MM.1S (cell line): ENCODE results near the gene SCAPER.

ENCODE experiments used
- DNase-seq: peaks from one replicate; pipeline ENCODE4 v3.0.0-alpha.2; 2015
- H2AFZ ChIP-seq: fragments of 300-600 bp; sonication (generic); 2 replicates; pipeline ENCODE4 v1.6.0; 2016; ENCODE audit warnings: antibody characterized with exemption, low read length
- H3F3A ChIP-seq: fragments of 300-600 bp; sonication (generic); 2 replicates; pipeline ENCODE4 v1.6.1; 2016; ENCODE audit warnings: mild to moderate bottlenecking, antibody characterized with exemption, low read length, moderate library complexity, mixed read lengths; ENCODE audit not compliant: insufficient read depth
- H3K27ac ChIP-seq: fragments of 300-600 bp; sonication (generic); 2 replicates; pipeline ENCODE4 v1.5.1; 2016; ENCODE audit warnings: mild to moderate bottlenecking, low read length
- H3K27me3 ChIP-seq: fragments of 300-600 bp; sonication (generic); replicated peaks from 2 replicates; pipeline ENCODE4 v1.6.0; 2016; ENCODE audit warnings: low read length; ENCODE audit not compliant: insufficient read depth
- H3K36me3 ChIP-seq: fragments of 300-600 bp; sonication (generic); replicated peaks from 2 replicates; pipeline ENCODE4 v1.6.1; 2016; ENCODE audit warnings: mild to moderate bottlenecking, low read length, mixed read lengths; ENCODE audit not compliant: insufficient read depth
- H3K4me1 ChIP-seq: fragments of 300-600 bp; sonication (generic); 2 replicates; pipeline ENCODE4 v1.6.1; 2016; ENCODE audit warnings: low read length, mixed read lengths
- H3K4me2 ChIP-seq: fragments of 300-600 bp; sonication (generic); 2 replicates; pipeline ENCODE4 v1.6.0; 2016; ENCODE audit warnings: low read depth, low read length
- H3K4me3 ChIP-seq: fragments of 300-600 bp; sonication (generic); 2 replicates; pipeline ENCODE4 v1.5.1; 2016; ENCODE audit warnings: low read length, mixed read lengths
- H3K79me2 ChIP-seq: fragments of 300-600 bp; sonication (generic); 2 replicates; pipeline ENCODE4 v1.6.1; 2016; ENCODE audit warnings: mixed run types, low read length, mixed read lengths
- H3K9ac ChIP-seq: fragments of 300-600 bp; sonication (generic); 2 replicates; pipeline ENCODE4 v1.6.1; 2016; ENCODE audit warnings: low read length, mixed read lengths
- H3K9me2 ChIP-seq: fragments of 300-600 bp; sonication (generic); replicated peaks from 2 replicates; pipeline ENCODE4 v1.6.1; 2016; ENCODE audit warnings: mild to moderate bottlenecking, low read length, mixed read lengths; ENCODE audit not compliant: insufficient read depth
- H3K9me3 ChIP-seq: fragments of 300-600 bp; sonication (generic); replicated peaks from 2 replicates; pipeline ENCODE4 v1.6.1; 2016; ENCODE audit warnings: mild to moderate bottlenecking, low read length, mixed read lengths; ENCODE audit not compliant: insufficient read depth
- H4K20me1 ChIP-seq: fragments of 300-600 bp; sonication (generic); 2 replicates; pipeline ENCODE4 v1.6.1; 2016; ENCODE audit warnings: mild to moderate bottlenecking, low read length, moderate library complexity, mixed read lengths; ENCODE audit not compliant: insufficient read depth
- EZH2 ChIP-seq: fragments of 300-600 bp; sonication (generic); optimal IDR thresholded peaks from 2 replicates; pipeline ENCODE3; 2017; ENCODE audit warnings: low read depth, mild to moderate bottlenecking, antibody characterized with exemption, low read length, mixed read lengths
- EZH2phosphoT487 ChIP-seq: fragments of 300-600 bp; sonication (generic); IDR thresholded peaks from 2 replicates; pipeline ENCODE4 v1.6.1; 2018; ENCODE audit warnings: antibody characterized with exemption, low read length
- TF ChIP-seq, protein P1 (sequence below): fragments of 300-600 bp; sonication (generic); IDR thresholded peaks from 2 replicates; pipeline ENCODE4 v1.5.1; 2016; ENCODE audit warnings: antibody characterized with exemption, low read length, mixed read lengths

Gene SCAPER

DNA sequence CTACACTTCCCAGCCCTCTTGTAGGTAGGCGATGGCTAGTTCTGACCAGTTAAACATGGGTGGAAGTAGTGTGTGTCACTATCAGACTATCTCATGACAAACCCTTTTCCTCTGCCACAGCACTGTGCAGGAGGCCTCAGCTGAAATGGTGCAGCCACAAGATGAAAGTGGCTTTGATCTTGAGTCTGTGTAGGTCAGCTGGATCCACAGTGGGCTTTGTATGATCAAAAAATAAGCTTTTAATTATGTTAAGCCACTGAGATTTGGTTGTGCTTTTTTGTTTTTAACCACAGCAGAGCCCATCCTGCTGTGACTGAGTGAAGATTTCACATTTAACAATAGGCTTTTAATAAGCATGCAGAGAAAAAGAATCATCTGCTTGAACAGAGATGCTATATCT is 46.1 kb upstream of the SCAPER start:
- TF ChIP-seq, protein P1, sequence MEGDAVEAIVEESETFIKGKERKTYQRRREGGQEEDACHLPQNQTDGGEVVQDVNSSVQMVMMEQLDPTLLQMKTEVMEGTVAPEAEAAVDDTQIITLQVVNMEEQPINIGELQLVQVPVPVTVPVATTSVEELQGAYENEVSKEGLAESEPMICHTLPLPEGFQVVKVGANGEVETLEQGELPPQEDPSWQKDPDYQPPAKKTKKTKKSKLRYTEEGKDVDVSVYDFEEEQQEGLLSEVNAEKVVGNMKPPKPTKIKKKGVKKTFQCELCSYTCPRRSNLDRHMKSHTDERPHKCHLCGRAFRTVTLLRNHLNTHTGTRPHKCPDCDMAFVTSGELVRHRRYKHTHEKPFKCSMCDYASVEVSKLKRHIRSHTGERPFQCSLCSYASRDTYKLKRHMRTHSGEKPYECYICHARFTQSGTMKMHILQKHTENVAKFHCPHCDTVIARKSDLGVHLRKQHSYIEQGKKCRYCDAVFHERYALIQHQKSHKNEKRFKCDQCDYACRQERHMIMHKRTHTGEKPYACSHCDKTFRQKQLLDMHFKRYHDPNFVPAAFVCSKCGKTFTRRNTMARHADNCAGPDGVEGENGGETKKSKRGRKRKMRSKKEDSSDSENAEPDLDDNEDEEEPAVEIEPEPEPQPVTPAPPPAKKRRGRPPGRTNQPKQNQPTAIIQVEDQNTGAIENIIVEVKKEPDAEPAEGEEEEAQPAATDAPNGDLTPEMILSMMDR, result no peak
- no peak for TF ChIP-seq EZH2phosphoT487
- TF ChIP-seq EZH2, result no peak
- no peaks in the 10 kb centered on the region for H3K4me1 ChIP-seq
- no peaks in the 10 kb centered on the region for H3K79me2 ChIP-seq
- H2AFZ ChIP-seq, result no peak overlapping the region
- no peaks in the 10 kb centered on the region for H3K9me2 ChIP-seq
- no peaks in the 10 kb centered on the region for H3F3A ChIP-seq
- H3K4me3 ChIP-seq, result no peak overlapping the region
- no peak for DNase-seq
- H3K36me3 ChIP-seq, result no peaks in the 10 kb centered on the region
- H3K27me3 ChIP-seq, result no peaks in the 10 kb centered on the region
- H3K9ac ChIP-seq, result no peak overlapping the region
- H3K4me2 ChIP-seq, result no peak overlapping the region
- H3K9me3 ChIP-seq, result no peaks in the 10 kb centered on the region
- no peak overlapping the region for H3K27ac ChIP-seq
- no peaks in the 10 kb centered on the region for H4K20me1 ChIP-seq

- Histone ChIP-seq H3K36me3 (no peaks in the 10 kb centered on the region), H3K9me3 (no peaks in the 10 kb centered on the region), H4K20me1 (no peaks in the 10 kb centered on the region), H2AFZ (no peak overlapping the region), H3K9ac (no peak overlapping the region), H3K4me3 (no peak overlapping the region), H3K79me2 (no peaks in the 10 kb centered on the region), H3K27me3 (no peaks in the 10 kb centered on the region), H3F3A (no peaks in the 10 kb centered on the region), H3K4me2 (no peak overlapping the region), H3K4me1 (no peaks in the 10 kb centered on the region), H3K27ac (no peak overlapping the region), H3K9me2 (no peaks in the 10 kb centered on the region)
- no peak for DNase-seq
- TF ChIP-seq, protein P1, result no peak
- no peak for TF ChIP-seq EZH2
- no peak for TF ChIP-seq EZH2phosphoT487
Observed at GRCh38 chr15:76947454-76947853, 42.3 kb upstream of the SCAPER start.

GRCh38 chr15:76945494-76946093 is 40.5 kb upstream of the SCAPER start:
- Histone ChIP-seq H3K9me2 (no peaks in the 10 kb centered on the region), H3F3A (no peaks in the 10 kb centered on the region), H2AFZ (no peak overlapping the region), H3K9ac (no peak overlapping the region), H3K4me1 (no peaks in the 10 kb centered on the region), H4K20me1 (no peaks in the 10 kb centered on the region), H3K4me2 (no peak overlapping the region), H3K4me3 (no peak overlapping the region), H3K36me3 (no peaks in the 10 kb centered on the region), H3K9me3 (no peaks in the 10 kb centered on the region), H3K79me2 (no peaks in the 10 kb centered on the region), H3K27me3 (no peaks in the 10 kb centered on the region), H3K27ac (no peak overlapping the region)
- TF ChIP-seq EZH2, result no peak
- TF ChIP-seq, protein P1, result no peak
- TF ChIP-seq EZH2phosphoT487, result no peak
- DNase-seq, result no peak
